ENCODE data around the gene DGAT2.

- TF ChIP-seq CTCF (IDR thresholded peaks at IDR 0.05) (no peak), POLR2A (IDR thresholded peaks at IDR 0.05) (no peak), POLR2AphosphoS5 (IDR thresholded peaks at IDR 0.05) (no peak)
These were observed 41.4 kb downstream of the DGAT2 start for GRCh38 chr11:75809991-75810390.

Measured in suprapubic skin (tissue), 4 donors.